ENCODE data around the gene PKD1L1.

DNA sequence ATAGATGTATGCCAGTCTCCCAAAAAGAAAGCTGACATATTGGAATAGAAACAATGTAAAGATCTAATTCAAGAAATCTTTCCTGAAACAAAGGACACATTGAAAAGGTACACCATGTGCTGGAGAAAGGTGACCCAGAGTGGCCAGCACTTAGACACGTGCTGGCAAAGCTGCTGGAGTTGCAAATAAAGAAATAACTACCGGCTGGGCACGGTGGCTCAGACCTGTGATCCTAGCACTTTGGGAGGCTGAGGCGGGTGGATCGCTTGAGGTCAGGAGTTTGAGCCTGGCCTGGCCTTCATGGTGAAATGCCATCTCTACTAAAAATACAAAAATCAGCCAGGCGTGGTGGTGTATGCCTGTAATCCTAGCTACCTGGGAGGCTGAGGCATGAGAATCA is 35.9 kb downstream of the PKD1L1 start:
- TF ChIP-seq, protein P1, sequence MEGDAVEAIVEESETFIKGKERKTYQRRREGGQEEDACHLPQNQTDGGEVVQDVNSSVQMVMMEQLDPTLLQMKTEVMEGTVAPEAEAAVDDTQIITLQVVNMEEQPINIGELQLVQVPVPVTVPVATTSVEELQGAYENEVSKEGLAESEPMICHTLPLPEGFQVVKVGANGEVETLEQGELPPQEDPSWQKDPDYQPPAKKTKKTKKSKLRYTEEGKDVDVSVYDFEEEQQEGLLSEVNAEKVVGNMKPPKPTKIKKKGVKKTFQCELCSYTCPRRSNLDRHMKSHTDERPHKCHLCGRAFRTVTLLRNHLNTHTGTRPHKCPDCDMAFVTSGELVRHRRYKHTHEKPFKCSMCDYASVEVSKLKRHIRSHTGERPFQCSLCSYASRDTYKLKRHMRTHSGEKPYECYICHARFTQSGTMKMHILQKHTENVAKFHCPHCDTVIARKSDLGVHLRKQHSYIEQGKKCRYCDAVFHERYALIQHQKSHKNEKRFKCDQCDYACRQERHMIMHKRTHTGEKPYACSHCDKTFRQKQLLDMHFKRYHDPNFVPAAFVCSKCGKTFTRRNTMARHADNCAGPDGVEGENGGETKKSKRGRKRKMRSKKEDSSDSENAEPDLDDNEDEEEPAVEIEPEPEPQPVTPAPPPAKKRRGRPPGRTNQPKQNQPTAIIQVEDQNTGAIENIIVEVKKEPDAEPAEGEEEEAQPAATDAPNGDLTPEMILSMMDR (IDR thresholded peaks at IDR 0.05): no peak
- TF ChIP-seq ZFX (IDR thresholded peaks at IDR 0.05; ENCODE audit: borderline replicate concordance): no peak

Data from 22Rv1 (cell line).